Sigmoid colon (tissue), 7 donors: ENCODE results near the gene BTBD7. TPM values are rescaled to one million over a fixed set of nuclear protein-coding genes. Genes with fewer than 3 reads are reported as not detected.
A peak's percentile ranks its signal among the peaks of the same experiment; 100 is the strongest.

Experiments used
- DNase-seq: peaks from one replicate; pipeline ENCODE4 v3.0.0-alpha.2; 2019
- H3K27ac ChIP-seq, 4 donors: fragments of 200-600 bp; sonication (generic); one replicate each; pipeline ENCODE4 v1.5.1; 2016 to 2019; ENCODE audit warnings: mild to moderate bottlenecking in 1 of 4
- H3K27me3 ChIP-seq, 3 donors: fragments of 200-600 bp; sonication (generic); one replicate each; pipeline ENCODE4 v1.5.1; 2019; ENCODE audit warnings: mild to moderate bottlenecking in 1 of 3
- H3K36me3 ChIP-seq, 4 donors: fragments of 200-600 bp; sonication (generic); one replicate each; pipeline ENCODE4 v1.5.1; 2016 to 2019
- H3K4me1 ChIP-seq, 4 donors: fragments of 200-600 bp; sonication (generic); one replicate each; pipeline ENCODE4 v1.5.1; 2017 to 2019
- H3K4me3 ChIP-seq, 4 donors: fragments of 200-600 bp; sonication (generic); one replicate each; pipeline ENCODE4 v1.5.1; 2017 to 2019; ENCODE audit warnings: mild to moderate bottlenecking in 2 of 4, moderate library complexity in 1 of 4
- H3K9me3 ChIP-seq, 4 donors: fragments of 200-600 bp in 3 of 4; sonication (generic) in 3 of 4; one replicate each; pipeline versions ENCODE4 v1.5.1 to v1.6.1; 2013 to 2019
- CTCF ChIP-seq, 4 experiments: fragments of 450-650 bp in 3 of 4; fragments of 200-600 bp in 1 of 4; IDR thresholded peaks; one replicate each; pipeline ENCODE4 v1.5.1; 2016 to 2019; ENCODE audit warnings: antibody characterized with exemption in 4 of 4, mild to moderate bottlenecking in 3 of 4, moderate library complexity in 2 of 4
- EP300 ChIP-seq, 4 donors: sonication (generic); formaldehyde crosslinking; IDR thresholded peaks; one replicate each; pipeline ENCODE4 v1.6.1; 2017; ENCODE audit warnings: antibody characterized with exemption in 4 of 4
- POLR2A ChIP-seq, 2 donors: fragments of 450-650 bp; IDR thresholded peaks; one replicate each; pipeline ENCODE4 v1.6.1; 2016; ENCODE audit warnings: antibody characterized with exemption in 2 of 2, mild to moderate bottlenecking in 2 of 2, moderate library complexity in 2 of 2
- POLR2AphosphoS5 ChIP-seq, 4 donors: sonication (generic); formaldehyde crosslinking; IDR thresholded peaks; one replicate each; pipeline ENCODE4 v1.6.1; 2017; ENCODE audit warnings: antibody characterized with exemption in 4 of 4
- WGBS, 2 donors: extraction: QIAGEN DNeasy Blood & Tissue Kit; methylation state at CpG; one replicate each; pipeline ENCODE4 v1.1.7; 2013; 5-methylcytosine and 5-hydroxymethylcytosine counted together
- intact Hi-C: fragments of 100-400 bp; cut with DNase I; formaldehyde crosslinking; loops from one replicate; pipeline ENCODE4 v1.15.1; 2023
- polyA plus RNA-seq, 3 donors: library from polyadenylated mRNA; stranded (reverse); fragments of 200-250 nt; gene quantifications; one replicate each; pipeline ENCODE4 v1.2.3, GENCODE V29; 2013
- total RNA-seq, 4 donors: library from RNA; depleted of rRNA; stranded (reverse); fragments of >200 nt; gene quantifications; one replicate each; pipeline ENCODE4 v1.1.0, GENCODE V29; 2016
- donor health status: healthy with polysubstance abuse.
- donor health status: Bipolar disorder and iron deficiency.
- donor health status: healthy.

BTBD7 gene
- total and polyA plus RNA-seq, 7 donors, result 7.8 to 50.7 (median 30.3) TPM

- Histone ChIP-seq H3K27ac (no peak overlapping the region), H3K4me1 (peaks cover 0 to 53% (median 39%) of the 10 kb centered on the region in 4 donors), H3K36me3 (no peaks in the 10 kb centered on the region), H3K4me3 (no peak overlapping the region), H3K27me3 (no peaks in the 10 kb centered on the region), H3K9me3 (no peaks in the 10 kb centered on the region)
- intact Hi-C loops, result no loop called here
- DNase-seq, result no peak
- TF ChIP-seq POLR2A (IDR thresholded peaks at IDR 0.05), result no peak
- no peak for TF ChIP-seq EP300 (IDR thresholded peaks at IDR 0.05)
- TF ChIP-seq POLR2AphosphoS5 (IDR thresholded peaks at IDR 0.05), result no peak
- no peak for TF ChIP-seq CTCF (IDR thresholded peaks at IDR 0.05)
- 85 to 89% methylated on average over 2 of the region's 2 CpGs for WGBS, 2 donors
These were observed 13.3 kb downstream of the BTBD7 start for GRCh38 chr14:93319494-93319893.

DNA sequence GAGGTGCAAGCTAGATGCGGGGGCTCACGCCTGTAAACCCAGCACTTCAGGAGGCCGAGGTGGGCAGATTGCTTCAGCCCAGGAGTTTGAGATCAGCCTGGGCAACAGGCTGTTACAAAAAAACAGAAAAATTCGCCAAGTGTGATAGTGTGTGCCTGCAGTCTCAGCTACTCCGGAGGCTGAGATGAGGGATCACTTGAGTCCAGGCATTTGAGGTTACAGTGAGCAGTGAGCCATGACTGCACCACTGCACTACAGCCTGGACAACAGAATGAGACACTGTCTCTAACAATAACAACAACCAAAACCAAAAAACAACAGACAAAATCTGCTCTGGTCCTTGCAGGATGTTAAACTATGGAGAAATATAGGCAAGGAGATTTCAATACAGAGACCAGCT lies 13.9 kb downstream of the BTBD7 start:
- H3K36me3 ChIP-seq, result no peaks in the 10 kb centered on the region
- H3K4me3 ChIP-seq, result no peak overlapping the region
- H3K9me3 ChIP-seq, result no peaks in the 10 kb centered on the region
- WGBS, 2 donors, result 90 to 92% methylated on average over 5 of the region's 5 CpGs
- DNase-seq, result no peak
- intact Hi-C loops, result no loop called here
- TF ChIP-seq EP300 (IDR thresholded peaks at IDR 0.05) (no peak), CTCF (IDR thresholded peaks at IDR 0.05) (no peak), POLR2A (IDR thresholded peaks at IDR 0.05) (no peak), POLR2AphosphoS5 (IDR thresholded peaks at IDR 0.05) (no peak)
- no peak overlapping the region for H3K27ac ChIP-seq
- no peaks in the 10 kb centered on the region for H3K27me3 ChIP-seq
- peaks cover 0 to 49% (median 37%) of the 10 kb centered on the region in 4 donors for H3K4me1 ChIP-seq

GRCh38 chr14:93317875-93318807 lies 14.7 kb downstream of the BTBD7 start:
- Histone ChIP-seq H3K4me1 (peaks cover 0 to 46% (median 35%) of the 10 kb centered on the region in 4 donors), H3K36me3 (no peaks in the 10 kb centered on the region), H3K9me3 (no peaks in the 10 kb centered on the region), H3K27ac (peak overlapping the region in 3 of 4 donors; percentile 21 to 40 (median 23)), H3K27me3 (no peaks in the 10 kb centered on the region), H3K4me3 (no peak overlapping the region)
- TF ChIP-seq POLR2AphosphoS5 (IDR thresholded peaks at IDR 0.05) (no peak), POLR2A (IDR thresholded peaks at IDR 0.05) (no peak), EP300 (IDR thresholded peaks at IDR 0.05) (no peak), CTCF (IDR thresholded peaks at IDR 0.05) (no peak)
- 54 to 67% methylated on average over 6 of the region's 6 CpGs for WGBS, 2 donors
- intact Hi-C loops, result no loop called here
- DNase-seq, result no peak

DNA sequence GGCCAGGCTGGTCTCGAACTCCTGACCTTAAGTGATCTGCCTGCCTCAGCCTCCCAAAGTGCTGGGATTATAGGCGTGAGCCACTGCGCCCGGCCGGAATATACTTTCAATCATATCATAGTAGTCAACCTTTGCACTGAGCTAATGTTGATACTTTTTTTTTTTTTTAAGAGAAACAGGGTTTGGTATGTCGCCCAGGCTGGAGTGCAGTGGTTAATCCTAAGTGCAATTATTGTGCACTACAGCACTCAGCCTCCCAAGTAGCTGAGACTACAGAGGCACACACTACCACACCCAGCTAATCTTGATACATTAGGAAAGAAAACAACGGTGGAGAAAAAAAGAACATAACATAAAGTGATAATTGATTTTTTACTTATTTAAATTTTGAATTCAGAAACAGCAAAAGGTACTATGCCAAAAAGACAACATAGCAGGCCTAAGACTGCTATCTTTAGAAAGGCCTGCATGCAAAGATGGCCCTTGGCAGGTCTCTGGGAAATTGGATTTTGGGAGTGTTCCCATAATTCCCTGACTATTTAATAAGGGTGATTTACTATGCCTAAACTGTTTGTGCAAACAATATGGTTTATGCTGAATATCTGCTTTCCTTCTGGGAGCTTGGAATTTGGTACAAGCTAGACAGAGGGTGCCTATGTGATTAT lies 15.5 kb downstream of the BTBD7 start:
- TF ChIP-seq EP300 (IDR thresholded peaks at IDR 0.05) (no peak), POLR2A (IDR thresholded peaks at IDR 0.05) (no peak), CTCF (IDR thresholded peaks at IDR 0.05) (no peak), POLR2AphosphoS5 (IDR thresholded peaks at IDR 0.05) (peak in 1 of 4 donors; percentile 11)
- H3K4me1 ChIP-seq, result peaks cover 0 to 48% (median 32%) of the 10 kb centered on the region in 4 donors
- no peaks in the 10 kb centered on the region for H3K27me3 ChIP-seq
- H3K4me3 ChIP-seq, result no peak overlapping the region
- H3K9me3 ChIP-seq, result no peaks in the 10 kb centered on the region
- H3K27ac ChIP-seq, result peak overlapping the region in 3 of 4 donors; percentile 21 to 40 (median 23)
- H3K36me3 ChIP-seq, result no peaks in the 10 kb centered on the region
- 22 to 66% methylated on average over 7 of the region's 7 CpGs for WGBS, 2 donors
- intact Hi-C loops, result no loop called here
- DNase-seq, result no peak
